Measurements from ENCODE around the gene FZR1.

DNA sequence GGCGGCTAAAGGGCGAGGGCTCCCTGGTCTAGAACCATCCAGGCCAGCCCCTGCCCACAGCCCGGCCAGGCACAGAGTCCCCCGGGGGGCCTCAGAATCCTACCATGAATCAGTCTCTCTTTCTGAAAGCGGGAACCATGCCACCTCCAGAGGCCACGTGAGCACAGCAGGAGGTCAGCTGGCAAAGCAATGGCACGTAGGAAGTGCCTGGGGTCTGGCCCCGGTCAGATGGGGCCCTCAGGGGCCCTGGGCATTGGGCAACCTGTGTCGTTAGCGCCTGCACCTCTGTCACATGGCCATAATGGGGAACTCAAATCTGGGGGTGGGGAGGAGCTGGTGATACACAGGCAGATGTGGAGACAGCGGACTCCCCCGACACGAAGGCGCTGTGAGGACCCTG is 42.5 kb downstream of the FZR1 start:
- TF ChIP-seq EZH2 (IDR thresholded peaks at IDR 0.05; ENCODE audit: insufficient read depth, poor library complexity, severe bottlenecking) (no peak), EZH2phosphoT487 (IDR thresholded peaks at IDR 0.05; ENCODE audit: insufficient read depth, low read depth) (no peak)
